DMS53 treated with DMSO at 0.1 percent for 48 hours (cell line): ENCODE data around the gene CCDC187.

Experiments used
- DNase-seq: peaks from one replicate; lab custom pipeline; 2025; ENCODE audit not compliant: unreplicated experiment; lab: John Stamatoyannopoulos, UW

Gene CCDC187

DNA sequence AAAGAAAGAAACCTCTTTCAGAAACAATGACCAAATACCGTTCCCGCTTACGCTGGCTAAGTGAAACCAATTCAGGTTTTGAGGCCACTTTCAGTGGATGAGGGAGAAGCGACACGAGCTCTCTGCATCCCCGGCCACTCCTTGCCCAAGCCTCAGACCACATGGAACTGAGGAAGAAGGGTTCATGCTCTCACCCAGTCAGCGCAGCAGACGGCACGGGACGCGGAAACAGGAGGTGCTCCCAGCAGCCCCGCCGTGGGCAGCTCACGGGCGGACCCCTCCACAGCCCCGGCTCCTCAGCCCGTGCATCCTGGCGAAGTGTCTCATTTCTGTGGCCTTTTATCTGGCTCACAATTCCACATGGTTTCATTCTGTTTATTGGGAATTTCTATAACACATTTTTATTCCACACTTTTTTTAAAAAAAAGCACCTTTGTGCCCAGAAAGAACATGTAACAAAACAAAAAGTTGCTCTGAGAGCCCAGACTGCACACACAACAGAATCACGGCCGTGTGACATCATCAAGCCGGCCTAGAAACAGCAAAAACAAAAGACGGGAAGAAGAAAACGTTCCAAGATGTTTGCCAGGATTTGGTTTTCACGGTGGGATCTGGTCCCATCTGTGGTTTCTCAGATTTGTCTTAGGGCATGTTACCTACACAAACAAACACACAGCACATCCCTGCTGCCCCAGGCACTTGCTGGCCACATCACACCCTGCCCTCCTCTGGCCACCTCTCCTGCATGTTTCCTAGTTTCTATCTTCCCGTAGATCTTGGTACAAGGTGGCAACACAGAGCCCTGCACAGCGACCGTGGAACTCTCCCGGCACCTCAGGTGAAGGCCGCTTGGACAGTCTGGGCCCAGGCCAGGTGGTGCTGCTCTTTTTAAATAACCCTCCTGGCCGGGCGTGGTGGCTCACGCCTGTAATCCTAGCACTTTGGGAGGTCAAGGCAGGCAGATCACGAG is 74.5 kb downstream of the CCDC187 start:
- no peak for DNase-seq

DNA sequence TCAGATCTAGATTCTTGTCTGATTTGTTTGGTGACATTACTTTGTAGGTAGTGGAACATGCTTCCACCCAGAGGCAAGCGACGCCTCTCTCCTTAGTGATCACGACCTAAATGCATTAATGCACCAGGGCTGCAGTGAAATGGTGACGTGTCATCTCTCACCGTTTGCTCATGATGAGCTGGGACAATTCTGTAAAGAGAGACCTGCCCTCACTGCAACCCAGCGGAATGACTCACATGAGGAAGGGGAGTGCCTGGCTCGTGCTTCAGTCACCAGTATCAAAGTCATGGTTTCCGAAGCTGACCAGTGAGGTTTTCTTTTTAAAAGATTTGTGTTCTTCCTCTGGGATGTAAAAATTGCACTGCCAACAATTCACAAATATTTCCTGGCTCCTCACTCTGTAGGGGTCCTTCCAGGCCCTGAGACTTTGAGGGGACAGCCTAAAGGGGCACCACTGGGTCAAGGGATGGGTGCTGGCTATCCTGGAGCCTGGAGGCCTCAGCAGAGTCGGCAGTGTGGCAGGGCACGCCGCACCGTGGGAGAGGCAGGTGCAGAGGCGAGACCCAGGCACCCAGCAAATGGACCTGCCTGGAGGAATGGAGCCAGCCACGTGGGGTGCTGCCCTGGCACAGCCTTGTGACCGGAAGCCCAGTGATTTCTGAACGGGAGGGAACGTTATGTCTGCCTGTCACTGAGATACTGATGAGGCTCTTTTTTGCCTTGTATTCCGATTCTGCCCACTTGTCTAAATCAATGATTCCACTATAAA is 75.6 kb downstream of the CCDC187 start:
- DNase-seq, result no peak

DNA sequence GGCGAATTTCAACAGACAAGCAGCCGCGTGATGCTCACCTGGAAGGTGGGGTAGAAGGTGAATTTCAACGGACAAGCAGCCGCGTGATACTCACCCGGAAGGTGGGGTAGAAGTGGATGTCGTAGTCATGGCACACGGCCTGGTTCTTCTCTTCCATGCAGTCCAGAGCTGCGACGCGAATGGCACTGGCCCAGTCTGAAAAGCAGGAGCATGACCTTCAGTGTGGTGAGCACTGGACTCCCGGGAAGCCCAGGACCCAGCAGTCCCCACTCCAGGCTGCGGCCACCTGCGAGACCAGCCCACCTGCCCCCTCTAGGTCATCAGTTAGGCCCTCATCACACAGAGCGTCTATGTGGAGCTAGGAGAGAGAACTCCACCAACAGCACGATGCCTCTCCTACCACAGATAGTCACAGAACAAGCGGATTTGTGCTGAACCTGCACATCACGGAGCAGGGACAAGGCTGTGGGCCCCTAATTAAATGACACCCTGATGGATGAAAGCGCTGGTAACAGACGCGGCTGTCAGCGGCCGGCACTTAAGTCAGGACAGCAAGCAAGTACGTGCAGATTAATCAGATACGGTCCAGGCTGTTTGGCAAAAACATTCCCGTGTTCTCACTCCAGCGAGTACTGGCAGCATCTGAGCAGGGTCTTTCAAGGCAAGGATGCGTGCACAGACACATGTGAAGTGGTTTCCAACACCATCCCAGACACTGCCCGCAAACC is 77.0 kb downstream of the CCDC187 start:
- DNase-seq, result no peak

DNA sequence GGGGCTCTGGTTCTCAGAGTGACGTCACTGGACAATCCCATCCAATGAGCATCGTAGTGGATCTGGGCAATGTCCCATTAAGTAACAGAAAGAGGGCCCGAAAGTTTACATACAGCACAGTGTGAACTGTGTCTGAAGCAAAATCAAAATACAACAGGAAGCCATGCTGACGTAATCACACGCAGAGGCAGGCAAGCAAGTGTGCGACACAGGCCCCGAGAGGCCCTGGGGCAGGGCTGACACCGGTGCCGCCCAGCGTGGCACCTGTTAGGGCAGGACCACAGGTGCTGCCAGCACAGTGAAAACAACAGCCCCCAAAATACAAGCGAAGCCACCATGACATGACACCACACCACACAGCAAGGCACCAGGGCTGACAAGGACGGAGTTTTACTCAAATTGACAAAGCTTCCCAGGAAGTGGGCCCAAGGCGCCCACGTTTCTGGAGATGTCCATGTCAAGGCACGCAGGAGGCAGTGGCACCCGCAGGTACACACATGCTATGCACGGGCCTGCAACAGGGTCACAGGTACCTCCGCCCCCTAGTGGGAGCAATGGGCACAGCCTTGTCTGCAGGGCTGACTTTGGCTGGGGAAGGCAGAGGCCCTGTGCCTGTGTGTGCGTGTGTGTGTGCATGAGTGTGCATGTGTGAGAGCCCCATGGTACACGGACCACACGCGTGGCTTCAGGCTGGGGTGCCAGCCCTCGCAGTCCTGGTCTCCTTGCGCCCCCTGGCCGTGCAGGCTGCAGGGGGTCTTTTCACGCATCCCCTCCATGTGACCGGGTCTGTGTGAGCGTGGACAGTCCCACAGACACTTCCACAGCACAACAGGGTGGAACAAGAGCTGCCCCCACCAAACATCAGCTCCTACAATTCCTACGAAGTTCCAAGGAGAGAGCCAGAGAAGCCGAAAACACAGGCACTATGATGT is 77.9 kb downstream of the CCDC187 start:
- peak; percentile 38 for DNase-seq

DNA sequence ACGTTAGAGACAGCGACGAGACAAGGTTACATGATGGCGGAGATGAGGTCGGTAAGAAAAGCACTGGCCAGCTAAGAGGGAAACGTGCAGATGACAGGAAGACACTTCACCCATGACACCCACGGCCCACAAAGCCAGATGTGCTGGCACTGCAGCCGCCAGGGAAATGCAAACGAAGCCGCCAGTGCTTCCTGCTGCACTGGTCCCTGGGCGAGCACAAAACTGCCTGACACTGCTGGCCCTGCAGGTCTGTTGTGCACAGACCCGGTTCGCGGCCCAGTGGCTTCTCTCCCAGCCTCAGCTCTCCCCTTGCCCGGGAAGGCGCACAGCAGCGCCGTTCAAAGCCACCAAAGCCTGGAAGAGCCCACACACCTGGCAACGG is 78.5 kb downstream of the CCDC187 start:
- no peak for DNase-seq

DNA sequence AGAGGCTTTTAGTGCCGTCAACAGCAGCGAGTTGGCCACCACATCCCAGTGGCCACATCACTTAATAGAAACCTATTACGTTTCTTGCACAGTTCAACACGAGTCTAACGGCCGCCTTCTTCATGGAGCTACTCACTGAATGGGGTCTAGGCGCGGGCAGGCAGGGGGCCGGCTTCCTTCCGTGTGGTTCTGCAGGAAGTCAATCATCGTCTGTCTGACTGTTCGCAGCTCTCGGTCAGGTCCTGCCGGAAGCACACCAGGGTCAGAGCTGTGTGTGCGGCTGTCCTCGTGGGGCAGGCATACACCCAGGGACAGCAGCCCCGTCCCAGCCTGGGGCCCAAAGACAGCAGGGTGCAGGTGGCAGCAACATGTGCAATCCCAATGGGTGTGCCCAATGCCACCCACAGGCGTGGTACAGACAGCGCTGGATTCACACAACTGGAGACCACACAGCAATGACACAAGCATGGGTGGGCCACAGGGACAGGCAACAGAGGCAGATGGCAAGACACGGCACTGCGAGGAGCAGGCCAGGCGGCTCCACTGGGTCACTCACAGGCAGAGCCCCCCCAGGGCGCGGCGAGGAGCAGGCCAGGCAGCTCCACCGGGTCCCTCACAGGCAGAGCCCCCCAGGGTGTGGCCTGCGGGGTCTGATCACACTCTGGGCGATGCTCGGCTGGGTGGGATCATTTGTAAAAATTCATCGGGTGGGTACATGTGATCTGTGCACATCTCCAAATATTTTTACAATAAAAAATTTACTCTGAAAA is 79.8 kb downstream of the CCDC187 start:
- no peak for DNase-seq

DNA sequence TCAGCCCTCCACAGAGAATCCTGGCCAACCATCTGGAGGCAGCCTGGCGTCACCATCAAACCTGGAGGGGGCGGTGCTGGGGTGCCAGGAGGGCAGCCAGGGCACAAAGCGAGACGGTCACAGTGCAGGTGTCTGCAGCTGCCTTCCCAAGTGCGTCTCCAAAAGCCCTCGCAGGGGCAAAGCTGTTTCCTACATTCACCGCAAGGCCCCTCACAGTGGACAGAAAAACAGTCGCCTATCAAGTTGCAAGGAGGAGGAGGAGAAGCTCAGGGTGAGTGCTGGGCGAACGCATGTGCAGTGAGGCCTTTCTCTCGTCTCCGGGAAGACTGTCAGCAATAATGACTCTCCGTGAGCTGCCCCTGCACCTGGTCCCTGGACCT is 81.0 kb downstream of the CCDC187 start:
- no peak for DNase-seq

DNA sequence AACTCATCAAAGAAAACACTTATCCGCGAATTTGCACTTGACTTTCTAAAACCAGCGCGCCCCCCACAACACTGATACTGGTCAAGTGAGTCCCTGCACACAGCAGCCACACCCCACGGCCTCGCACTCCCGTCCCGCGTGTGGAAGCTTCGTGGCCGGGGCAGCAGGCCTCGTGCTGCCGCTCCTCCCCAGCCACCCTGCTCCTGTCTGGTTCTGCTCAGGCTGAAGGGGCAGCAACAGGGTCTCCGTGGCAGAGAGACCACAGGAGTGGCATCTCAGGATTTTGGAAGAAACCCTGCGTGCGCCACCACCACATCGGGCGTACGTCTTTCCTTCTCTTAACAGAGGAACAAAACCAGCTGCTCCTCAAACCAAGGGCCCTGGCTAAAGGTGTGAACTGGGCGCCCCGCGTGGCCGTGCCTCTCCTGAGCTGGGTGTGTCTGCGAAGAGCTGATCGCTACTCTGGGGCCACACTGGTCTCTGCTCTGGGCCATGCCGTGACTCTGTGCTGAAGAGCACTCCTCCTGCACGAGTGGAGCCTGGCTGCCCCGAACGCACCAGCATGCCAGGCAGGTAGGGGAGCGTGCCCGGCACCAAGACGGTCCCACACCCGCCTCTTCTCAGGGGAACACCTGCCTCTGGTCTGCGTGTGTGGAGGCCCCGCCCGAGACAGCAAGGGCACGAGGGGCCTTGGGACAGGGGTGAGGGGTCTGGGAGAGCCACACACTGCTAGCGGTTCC is 81.6 kb downstream of the CCDC187 start:
- DNase-seq, result no peak

DNA sequence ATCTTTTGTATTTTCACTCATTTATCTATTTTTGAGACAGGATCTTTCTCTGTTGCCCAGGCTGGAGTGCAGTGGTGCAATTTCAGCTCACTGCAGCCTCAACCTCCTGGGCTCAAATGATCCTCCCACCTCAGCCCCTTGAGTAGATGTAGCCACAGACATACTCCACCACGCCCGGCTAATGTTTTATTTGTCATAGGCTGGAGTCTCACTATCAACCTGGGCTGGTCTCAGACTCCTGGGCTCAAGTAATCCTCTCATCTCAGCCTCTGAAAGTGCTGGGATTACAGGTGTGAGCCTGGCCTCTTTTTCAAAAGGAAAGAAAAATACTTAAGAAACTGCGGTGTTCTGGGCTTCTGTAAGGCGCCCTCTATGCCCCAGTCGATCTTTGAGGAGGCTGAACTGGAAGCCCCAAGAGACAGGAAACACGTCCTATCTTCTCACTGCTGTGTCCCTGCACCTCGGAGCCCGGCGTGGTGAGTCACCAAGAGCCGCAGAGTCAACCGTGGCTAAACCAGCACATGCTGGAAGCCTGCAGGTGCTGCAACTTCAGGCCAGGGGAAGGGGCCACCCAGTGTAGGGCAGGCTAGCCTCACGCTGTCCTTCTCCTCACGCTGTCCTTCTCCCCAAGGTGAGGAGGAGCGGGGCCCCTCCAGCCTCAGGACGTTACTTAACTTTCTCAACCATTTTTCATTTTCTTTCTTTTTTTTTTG is 83.7 kb downstream of the CCDC187 start:
- DNase-seq, result no peak

DNA sequence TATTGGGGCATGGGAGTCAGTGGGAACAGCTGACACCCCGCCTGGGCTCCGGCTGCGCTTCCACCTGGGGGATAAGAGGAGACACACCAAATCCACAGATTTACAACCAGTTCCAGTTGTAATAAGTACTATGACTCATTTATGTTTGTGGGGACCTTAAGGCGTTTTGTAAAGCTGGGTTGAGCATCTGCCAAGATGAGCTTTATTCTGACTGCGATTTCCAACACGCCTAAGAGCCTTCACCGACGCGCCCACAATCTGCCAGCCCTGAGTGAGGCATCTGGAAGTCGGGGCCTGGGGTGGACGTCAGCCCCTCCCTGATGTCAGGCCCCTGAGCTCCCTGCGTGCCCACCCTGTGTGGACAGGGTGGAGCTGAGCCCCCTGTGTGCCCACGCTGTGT is 84.6 kb downstream of the CCDC187 start:
- no peak for DNase-seq

DNA sequence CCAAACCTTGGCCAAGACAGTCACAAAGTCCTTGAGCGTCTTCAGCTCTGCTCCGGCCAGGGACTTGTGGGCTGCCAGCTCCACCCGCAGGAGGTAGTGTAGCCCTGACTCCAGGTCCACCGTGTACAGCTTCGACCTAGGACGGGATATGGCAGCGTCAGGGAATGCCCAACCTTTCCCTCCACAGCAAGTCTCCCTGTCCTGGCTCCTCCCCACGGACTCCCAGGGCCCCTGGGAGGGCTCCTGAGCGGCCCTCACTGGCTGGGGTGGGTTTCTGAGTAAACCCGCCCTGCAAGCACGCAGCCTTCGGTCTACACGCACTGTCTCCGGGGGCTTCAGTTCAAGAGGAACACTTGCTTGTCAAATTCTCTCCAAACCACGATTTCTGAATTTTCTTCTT is 85.2 kb downstream of the CCDC187 start:
- DNase-seq, result no peak

DNA sequence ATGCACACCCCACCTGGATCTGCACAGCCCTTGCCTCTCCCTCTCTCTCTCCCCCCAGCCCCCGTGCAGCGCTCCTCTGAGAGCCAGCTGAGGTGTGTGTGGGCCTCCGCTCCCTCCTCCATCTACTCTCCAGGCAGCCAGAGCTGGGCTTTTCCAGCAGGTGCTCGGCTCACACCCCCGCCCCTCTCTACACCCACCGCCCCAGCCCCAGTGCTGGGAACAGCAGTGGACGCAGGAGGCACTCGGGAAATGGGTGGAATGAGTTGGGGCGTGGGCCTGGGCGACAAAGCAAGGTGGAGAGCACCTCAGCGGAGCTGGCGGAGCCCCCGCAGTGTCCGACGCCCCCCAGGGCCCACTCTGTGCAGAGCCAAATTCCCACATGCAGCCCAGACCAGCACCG is 85.6 kb downstream of the CCDC187 start:
- DNase-seq, result no peak

DNA sequence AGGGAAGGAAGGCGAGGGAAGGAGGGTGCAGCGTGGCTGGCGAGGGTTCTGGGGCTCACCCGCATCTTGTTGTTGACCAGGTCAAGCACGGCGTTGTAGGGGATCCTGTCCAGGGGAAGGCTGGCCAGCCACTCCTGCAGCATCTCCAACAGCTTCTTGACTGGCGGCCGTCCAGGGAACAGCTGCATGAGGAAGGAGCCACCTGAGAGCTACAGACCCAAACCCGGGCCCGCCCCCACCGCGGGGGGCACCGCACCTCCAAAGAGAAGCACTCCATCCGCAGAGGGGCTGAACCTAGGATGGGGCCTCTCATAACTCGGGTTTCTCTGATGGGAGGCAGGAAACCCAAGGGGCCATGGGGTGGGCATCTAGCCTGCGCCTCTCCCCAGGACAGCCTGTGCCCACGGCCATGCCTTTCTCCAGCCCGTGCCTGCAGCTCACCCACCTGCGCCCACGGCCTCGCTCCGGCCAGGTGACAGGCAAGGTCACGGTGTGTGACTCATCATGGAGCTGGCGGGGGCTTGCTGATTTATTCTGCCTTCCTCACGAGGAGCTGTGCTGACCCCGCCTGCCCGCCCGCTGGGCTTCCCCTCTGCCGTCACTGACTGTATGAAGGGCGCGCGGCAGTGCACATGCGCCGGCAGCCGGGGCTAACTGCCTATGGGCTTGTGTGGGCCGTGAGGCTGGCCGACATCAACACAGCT is 87.2 kb downstream of the CCDC187 start:
- no peak for DNase-seq

DNA sequence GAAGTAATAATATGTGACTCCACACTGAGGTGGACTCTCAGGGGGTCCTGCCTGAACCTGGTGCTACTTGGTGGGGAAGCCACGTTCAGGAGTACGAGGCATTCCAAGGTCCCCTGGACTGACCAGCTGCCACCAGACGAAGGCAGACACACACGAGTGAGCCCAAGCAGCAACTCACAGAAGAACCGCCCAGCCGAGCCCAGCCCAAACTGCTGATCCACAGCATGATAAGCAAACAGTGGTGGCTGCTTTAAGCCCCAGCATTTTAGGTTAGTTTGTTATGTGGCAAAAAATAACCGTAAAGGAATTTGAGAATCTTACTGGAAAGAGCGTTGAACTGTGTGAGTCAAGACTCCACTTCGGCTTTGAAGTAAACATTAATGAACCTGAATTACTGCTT is 90.2 kb downstream of the CCDC187 start:
- no peak for DNase-seq

DNA sequence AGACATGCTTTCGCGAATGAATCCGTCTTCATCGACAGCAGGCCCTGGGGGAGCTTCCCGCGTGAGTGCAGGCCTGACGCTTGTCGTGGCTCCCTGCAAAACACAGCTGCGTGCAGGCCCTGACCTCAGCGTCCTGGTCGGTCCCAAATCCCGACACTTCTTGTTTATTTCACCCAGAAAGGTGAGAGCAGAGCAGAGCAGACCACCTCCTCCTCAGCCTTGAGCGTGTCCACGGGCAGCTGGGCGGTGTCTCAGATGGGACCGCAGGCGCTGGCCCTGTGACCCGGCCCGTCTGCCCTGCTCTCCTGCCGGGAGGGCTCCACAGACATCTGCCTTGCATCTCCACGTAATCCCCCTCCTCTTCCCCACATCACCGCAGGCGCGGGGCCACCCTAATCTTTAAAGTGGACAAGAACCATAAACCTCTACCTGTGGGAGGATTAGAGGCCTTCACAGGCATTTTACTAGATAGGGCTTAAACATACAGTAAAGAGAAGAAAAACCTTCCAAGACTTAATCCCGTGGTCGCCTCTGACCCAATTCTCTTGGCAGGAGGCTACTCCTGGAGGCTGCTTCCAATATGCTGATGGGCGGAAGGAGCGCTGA is 91.4 kb downstream of the CCDC187 start:
- no peak for DNase-seq

DNA sequence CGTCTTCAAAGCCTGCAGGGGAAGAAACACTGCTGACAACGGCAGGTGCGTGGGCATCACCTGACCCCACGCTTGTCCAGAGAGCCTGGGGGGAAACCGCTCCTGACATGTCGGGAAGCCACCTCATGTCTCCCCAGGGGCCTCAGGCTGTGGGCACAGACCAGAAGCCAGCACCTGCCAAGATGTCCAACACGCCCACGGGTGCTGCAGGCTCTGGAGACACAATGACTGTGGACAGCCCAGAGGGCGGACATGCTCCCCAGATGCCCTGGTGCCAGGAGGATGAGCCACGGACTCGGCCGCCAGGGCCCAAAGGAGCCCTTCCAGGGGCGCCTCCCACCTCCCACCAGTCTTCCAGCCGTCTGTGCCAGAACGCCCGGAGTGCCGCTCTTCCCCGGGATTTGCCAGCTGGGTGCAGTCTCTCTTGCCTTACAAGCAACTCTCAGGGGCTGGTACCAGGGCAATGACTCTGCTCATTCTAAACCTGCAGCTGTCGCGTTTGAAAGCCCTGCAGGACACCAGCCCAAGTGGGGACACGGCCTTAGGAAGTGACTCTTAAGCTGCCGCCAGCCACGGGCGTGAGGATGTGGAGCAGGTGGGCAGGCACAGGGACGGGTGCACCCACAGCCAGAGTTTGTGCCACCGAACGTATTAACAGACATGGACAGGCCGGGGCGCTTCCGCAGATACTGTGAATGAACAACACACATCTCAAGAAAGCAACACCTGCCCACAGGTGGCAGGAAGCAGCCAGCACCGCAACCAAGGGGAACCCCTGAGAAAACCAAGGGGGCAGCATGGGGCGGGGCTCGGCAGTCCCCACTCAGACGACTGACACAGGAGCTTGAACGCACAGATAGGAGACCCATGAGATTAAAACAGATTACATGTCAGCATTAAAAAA is 92.2 kb downstream of the CCDC187 start:
- no peak for DNase-seq
